Fibroblast of lung (primary cell): ENCODE data around the gene NDUFA6. TPM values are rescaled to one million over a fixed set of nuclear protein-coding genes. Genes with fewer than 3 reads are reported as not detected.
"Not testable (repeated sequence)": the region's sequence is repeated elsewhere in the genome, so short reads cannot be mapped to it uniquely, and the experiment has no call there.

Source experiments
- DNase-seq, 2 donors: peaks; one replicate each; pipeline versions ENCODE4 v3.0.0 to v3.0.0-alpha.2; 2010; ENCODE audit warnings: low read depth in 2 of 2
- H2AFZ ChIP-seq: 2 replicates; pipeline ENCODE4 v1.5.1; 2012; ENCODE audit warnings: low read length, control low read depth, inconsistent platforms
- H3K27ac ChIP-seq: 2 replicates; pipeline ENCODE4 v1.5.1; 2011; ENCODE audit warnings: low read length, control low read depth; ENCODE audit not compliant: insufficient read depth
- H3K27me3 ChIP-seq: 2 replicates; pipeline ENCODE4 v1.5.1; 2011; ENCODE audit warnings: mild to moderate bottlenecking, low read length; ENCODE audit not compliant: control insufficient read depth, insufficient read depth
- H3K36me3 ChIP-seq: 2 replicates; pipeline ENCODE4 v1.5.1; 2011; ENCODE audit warnings: low read length; ENCODE audit not compliant: control insufficient read depth, insufficient read depth
- H3K4me1 ChIP-seq: 2 replicates; pipeline ENCODE4 v1.5.1; 2011; ENCODE audit warnings: low read length; ENCODE audit not compliant: control insufficient read depth, insufficient read depth; ENCODE audit errors: extremely low read depth
- H3K4me2 ChIP-seq: 2 replicates; pipeline ENCODE4 v1.5.1; 2011; ENCODE audit warnings: low read length, control low read depth; ENCODE audit not compliant: insufficient read depth; ENCODE audit errors: extremely low read depth
- H3K4me3 ChIP-seq, 4 experiments: fragments of 200-600 bp in 1 of 4; sonication (generic) in 1 of 4; replicated peaks in 1 of 4; 2 replicates each; pipeline ENCODE4 v1.5.1; 2011 to 2016; ENCODE audit warnings: low read length in 4 of 4, low read depth in 3 of 4, mild to moderate bottlenecking in 3 of 4, control low read depth in 2 of 4, inconsistent platforms in 1 of 4, mixed read lengths in 1 of 4; ENCODE audit not compliant: insufficient read depth in 1 of 4; ENCODE audit errors: control extremely low read depth in 1 of 4
- H3K79me2 ChIP-seq: 2 replicates; pipeline ENCODE4 v1.5.1; 2012; ENCODE audit warnings: mild to moderate bottlenecking, low read length, inconsistent platforms; ENCODE audit not compliant: control insufficient read depth, insufficient read depth
- H3K9ac ChIP-seq: 2 replicates; pipeline ENCODE4 v1.5.1; 2011; ENCODE audit warnings: mild to moderate bottlenecking, low read length, control low read depth; ENCODE audit not compliant: insufficient read depth
- H3K9me3 ChIP-seq: 2 replicates; pipeline ENCODE4 v1.5.1; 2012; ENCODE audit warnings: low read depth, low read length; ENCODE audit not compliant: control insufficient read depth, insufficient read depth
- H4K20me1 ChIP-seq: 2 replicates; pipeline ENCODE4 v1.5.1; 2011; ENCODE audit warnings: low read length; ENCODE audit not compliant: control insufficient read depth, insufficient read depth; ENCODE audit errors: extremely low read depth
- CTCF ChIP-seq, 2 donors: IDR thresholded peaks in 1 of 2; conservative IDR thresholded peaks in 1 of 2; 1 replicate in 1 of 2; 2 replicates in 1 of 2; pipeline ENCODE4 v1.5.1; 2011 to 2012; ENCODE audit warnings: low read length in 2 of 2, control low read depth in 1 of 2, inconsistent platforms in 1 of 2, low read depth in 1 of 2, mild to moderate bottlenecking in 1 of 2
- EZH2 ChIP-seq: IDR thresholded peaks from 2 replicates; pipeline ENCODE4 v1.5.1; 2012; ENCODE audit warnings: low read length, control low read depth, mild to moderate bottlenecking; ENCODE audit errors: missing control alignments
- polyA plus RNA-seq, 2 donors: library from polyadenylated mRNA; depleted of rRNA in 1 of 2; stranded (reverse) in 1 of 2; unstranded in 1 of 2; fragments of >200 nt; gene quantifications; 2 replicates each; pipeline ENCODE4 v1.2.1, GENCODE V29; 2011 to 2012; ENCODE audit warnings: missing spikeins in 1 of 2
- total RNA-seq: library from RNA; depleted of rRNA; stranded (reverse); fragments of >200 nt; gene quantifications from 2 replicates; pipeline ENCODE4 v1.2.1, GENCODE V29; 2014

NDUFA6 gene
- total and polyA plus RNA-seq, 2 donors (not counting 1 experiment from before 2014, with no cell fraction given), result 68.5 to 87.8 TPM

DNA sequence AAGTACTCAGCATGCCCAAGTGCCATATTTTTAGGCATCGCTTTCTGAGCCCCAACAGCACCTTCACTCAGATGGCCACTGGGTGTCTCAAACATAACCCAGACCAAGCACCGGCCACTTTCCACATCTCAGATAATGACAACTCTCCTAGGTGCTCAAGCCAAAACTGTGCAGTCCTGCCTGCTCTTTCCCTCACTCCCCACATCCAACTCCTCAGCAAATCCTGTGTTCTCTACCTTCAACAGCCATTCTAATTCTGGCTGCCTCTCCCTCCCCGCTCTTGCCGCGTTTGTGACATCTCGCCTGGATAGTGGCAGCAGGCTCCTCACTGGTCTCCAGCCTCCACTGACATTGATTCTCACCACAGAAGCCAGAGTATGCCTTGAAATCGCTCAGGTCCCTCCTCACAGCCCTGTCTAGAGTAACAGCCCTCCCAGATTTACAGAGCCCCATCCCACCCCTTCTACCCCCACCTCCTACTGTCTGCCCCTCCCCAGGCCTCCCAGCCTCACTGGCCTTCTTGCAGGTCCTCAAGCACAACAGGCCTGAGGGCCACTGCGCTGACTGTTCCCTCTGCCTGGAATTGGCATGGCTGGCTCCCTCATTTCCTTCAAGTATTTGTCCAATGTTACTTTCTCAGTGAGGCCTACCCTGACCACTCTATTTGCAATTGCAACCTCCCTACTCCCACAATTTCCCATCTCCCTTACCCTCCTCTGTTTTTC is 17.8 kb downstream of the NDUFA6 start:
- Histone ChIP-seq H3K9ac (no peak overlapping the region), H2AFZ (no peak overlapping the region), H3K4me2 (no peak overlapping the region), H3K9me3 (no peaks in the 10 kb centered on the region), H3K27ac (no peak overlapping the region), H3K27me3 (no peaks in the 10 kb centered on the region), H3K79me2 (no peaks in the 10 kb centered on the region), H4K20me1 (no peaks in the 10 kb centered on the region), H3K4me3 (no peak overlapping the region), H3K4me1 (peaks cover 8% of the 10 kb centered on the region), H3K36me3 (peaks cover 5% of the 10 kb centered on the region)
- no peak for TF ChIP-seq CTCF (conservative IDR thresholded peaks at IDR 0.05 in 1 of 2, IDR thresholded peaks at IDR 0.05 in 1 of 2; ENCODE audit: low read depth in 1 of 2, low read length in 2 of 2)
- TF ChIP-seq EZH2, result no peak
- DNase-seq, result no peak

GRCh38 chr22:42071508-42071907 is 19.1 kb downstream of the NDUFA6 start:
- H3K4me3 ChIP-seq, result peak overlapping the region in 2 of 4 experiments; percentile 72 to 79
- H2AFZ ChIP-seq, H4K20me1 ChIP-seq, H3K36me3 ChIP-seq, H3K9me3 ChIP-seq, H3K9ac ChIP-seq, H3K27me3 ChIP-seq, H3K4me1 ChIP-seq, H3K79me2 ChIP-seq, H3K27ac ChIP-seq, DNase-seq: not testable (repeated sequence)
- peak overlapping the region; percentile 99 for H3K4me2 ChIP-seq

GRCh38 chr22:42070517-42071422 is 19.8 kb downstream of the NDUFA6 start, which contains the start of gene NAGA:
NAGA (minus strand) TSS chr22:42070812; CDS start chr22:42070297, 515 bp downstream.
- H3K36me3 ChIP-seq, result peaks cover 5% of the 10 kb centered on the region
- peak; percentile 95 to 98 for DNase-seq

More at GRCh38 chr22:42070517-42071422, 19.8 kb downstream of the NDUFA6 start, which contains the start of gene NAGA:
- Histone ChIP-seq H3K9ac (peak within 1 kb of the TSS; percentile 68), H2AFZ (peak within 1 kb of the TSS; percentile 93), H3K27ac (peak within 1 kb of the TSS; percentile 76), H4K20me1 (no peaks in the 10 kb centered on the region), H3K4me3 (peak within 1 kb of the TSS; percentile 69 to 79 (median 76)), H3K79me2 (no peaks in the 10 kb centered on the region), H3K4me2 (peak within 1 kb of the TSS; percentile 100), H3K27me3 (no peaks in the 10 kb centered on the region), H3K9me3 (no peaks in the 10 kb centered on the region), H3K4me1 (peaks cover 8% of the 10 kb centered on the region)
- TF ChIP-seq CTCF (conservative IDR thresholded peaks at IDR 0.05 in 1 of 2, IDR thresholded peaks at IDR 0.05 in 1 of 2; ENCODE audit: low read depth in 1 of 2, low read length in 2 of 2) (no peak), EZH2 (no peak)
